Tibial nerve (tissue), 4 donors: ENCODE measurements around the gene RAB40B. TPM values are rescaled to one million over a fixed set of nuclear protein-coding genes. Genes with fewer than 3 reads are reported as not detected.

Source experiments
- DNase-seq, 2 donors: peaks; one replicate each; pipeline ENCODE4 v3.0.0-alpha.2; 2019; ENCODE audit warnings: low spot score in 2 of 2
- H3K27ac ChIP-seq, 4 donors: fragments of 200-600 bp; sonication (generic) in 3 of 4; one replicate each; pipeline ENCODE4 v1.5.1; 2017 to 2019; ENCODE audit warnings: mild to moderate bottlenecking in 1 of 4
- H3K27me3 ChIP-seq, 2 donors: fragments of 200-600 bp; sonication (generic) in 1 of 2; one replicate each; pipeline versions ENCODE4 v1.5.1 to v1.6.0; 2017 to 2019
- H3K36me3 ChIP-seq, 3 donors: fragments of 200-600 bp; sonication (generic); one replicate each; pipeline ENCODE4 v1.5.1; 2018 to 2019
- H3K4me1 ChIP-seq, 4 donors: fragments of 200-600 bp; sonication (generic) in 3 of 4; one replicate each; pipeline ENCODE4 v1.5.1; 2017 to 2019
- H3K4me3 ChIP-seq, 4 donors: fragments of 200-600 bp; sonication (generic) in 3 of 4; one replicate each; pipeline ENCODE4 v1.5.1; 2017 to 2019; ENCODE audit warnings: mild to moderate bottlenecking in 1 of 4, moderate library complexity in 1 of 4
- H3K9me3 ChIP-seq, 4 donors: fragments of 200-600 bp; sonication (generic) in 3 of 4; one replicate each; pipeline ENCODE4 v1.5.1; 2017 to 2019
- EP300 ChIP-seq, 2 donors: sonication (generic); formaldehyde crosslinking; IDR thresholded peaks; one replicate each; pipeline ENCODE4 v1.6.1; 2017; ENCODE audit warnings: antibody characterized with exemption in 2 of 2, mild to moderate bottlenecking in 1 of 2
- POLR2A ChIP-seq, 2 donors: fragments of 450-650 bp; IDR thresholded peaks; one replicate each; pipeline ENCODE4 v1.6.1; 2017; ENCODE audit warnings: antibody characterized with exemption in 2 of 2, mild to moderate bottlenecking in 2 of 2, moderate library complexity in 2 of 2
- WGBS, 2 donors: methylation state at CpG; one replicate each; pipeline ENCODE4 v1.1.5; 2018; 5-methylcytosine and 5-hydroxymethylcytosine counted together
- total RNA-seq, 4 donors: library from RNA; depleted of rRNA; stranded (reverse); fragments of >200 nt; gene quantifications; one replicate each; pipeline ENCODE4 v1.1.0, GENCODE V29; 2016
- TF ChIP-seq, protein P1 (sequence below), 5 experiments: fragments of 200-600 bp in 3 of 5; fragments of 450-650 bp in 2 of 5; sonication (generic) in 3 of 5; IDR thresholded peaks; one replicate each; pipeline ENCODE4 v1.5.1; 2016 to 2019; ENCODE audit warnings: antibody characterized with exemption in 5 of 5, mild to moderate bottlenecking in 3 of 5, moderate library complexity in 2 of 5

The RAB40B gene
- total RNA-seq, 4 donors from 2014 or later: 27.3 to 39.0 (median 36.7) TPM

DNA sequence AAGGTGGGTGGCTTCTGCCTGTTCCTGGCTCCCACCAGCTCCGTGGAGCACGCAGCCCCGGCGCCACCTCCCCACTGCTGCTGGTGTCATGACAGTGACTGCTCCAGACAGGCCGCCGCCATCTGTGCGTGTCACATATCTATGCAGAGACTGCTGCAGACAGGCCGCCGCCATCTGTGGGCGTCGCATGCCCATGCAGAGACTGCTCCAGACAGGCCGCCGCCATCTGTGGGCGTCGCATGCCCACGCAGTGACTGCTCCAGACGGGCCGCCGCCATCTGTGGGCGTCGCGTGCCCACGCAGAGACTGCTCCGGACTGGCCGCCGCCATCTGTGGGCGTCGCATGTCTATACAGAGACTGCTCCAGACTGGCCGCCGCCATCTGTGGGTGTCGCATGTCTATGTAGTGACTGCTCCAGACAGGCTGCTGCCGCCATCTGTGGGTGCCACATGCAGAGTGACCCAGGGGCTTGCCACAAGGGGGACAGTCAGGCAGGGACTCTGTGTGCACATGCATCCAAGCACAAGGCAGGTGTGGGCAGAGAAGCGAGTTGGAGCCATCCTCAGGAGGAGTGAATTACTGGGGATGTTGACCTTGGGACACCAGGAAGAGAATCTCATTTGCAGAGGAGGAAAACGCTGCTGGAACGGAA lies 14.7 kb upstream of the RAB40B start:
- no peak for DNase-seq
- Histone ChIP-seq H3K27ac (peak overlapping the region in 3 of 4 donors; percentile 5 to 46 (median 43)), H3K9me3 (no peaks in the 10 kb centered on the region), H3K4me1 (peaks cover 0 to 20% (median 16%) of the 10 kb centered on the region in 4 donors), H3K36me3 (no peaks in the 10 kb centered on the region), H3K4me3 (no peak overlapping the region), H3K27me3 (no peaks in the 10 kb centered on the region)
- 77 to 83% methylated on average over 30 to 35 of the region's 35 CpGs for WGBS, 2 donors
- peak in 1 of 2 donors; percentile 18 for TF ChIP-seq EP300 (IDR thresholded peaks at IDR 0.05)
- TF ChIP-seq, protein P1, sequence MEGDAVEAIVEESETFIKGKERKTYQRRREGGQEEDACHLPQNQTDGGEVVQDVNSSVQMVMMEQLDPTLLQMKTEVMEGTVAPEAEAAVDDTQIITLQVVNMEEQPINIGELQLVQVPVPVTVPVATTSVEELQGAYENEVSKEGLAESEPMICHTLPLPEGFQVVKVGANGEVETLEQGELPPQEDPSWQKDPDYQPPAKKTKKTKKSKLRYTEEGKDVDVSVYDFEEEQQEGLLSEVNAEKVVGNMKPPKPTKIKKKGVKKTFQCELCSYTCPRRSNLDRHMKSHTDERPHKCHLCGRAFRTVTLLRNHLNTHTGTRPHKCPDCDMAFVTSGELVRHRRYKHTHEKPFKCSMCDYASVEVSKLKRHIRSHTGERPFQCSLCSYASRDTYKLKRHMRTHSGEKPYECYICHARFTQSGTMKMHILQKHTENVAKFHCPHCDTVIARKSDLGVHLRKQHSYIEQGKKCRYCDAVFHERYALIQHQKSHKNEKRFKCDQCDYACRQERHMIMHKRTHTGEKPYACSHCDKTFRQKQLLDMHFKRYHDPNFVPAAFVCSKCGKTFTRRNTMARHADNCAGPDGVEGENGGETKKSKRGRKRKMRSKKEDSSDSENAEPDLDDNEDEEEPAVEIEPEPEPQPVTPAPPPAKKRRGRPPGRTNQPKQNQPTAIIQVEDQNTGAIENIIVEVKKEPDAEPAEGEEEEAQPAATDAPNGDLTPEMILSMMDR (IDR thresholded peaks at IDR 0.05): no peak
- no peak for TF ChIP-seq POLR2A (IDR thresholded peaks at IDR 0.05)

- H3K9me3 ChIP-seq: no peaks in the 10 kb centered on the region
- no peak for DNase-seq
- H3K27ac ChIP-seq: no peak overlapping the region
- H3K36me3 ChIP-seq: no peaks in the 10 kb centered on the region
- peaks cover 0 to 6% (median under 1%) of the 10 kb centered on the region in 4 donors for H3K4me1 ChIP-seq
- no peak overlapping the region for H3K4me3 ChIP-seq
- H3K27me3 ChIP-seq: no peaks in the 10 kb centered on the region
- 73 to 82% methylated on average over 27 to 28 of the region's 29 CpGs for whole genome bisulfite sequencing, 2 donors
- no peak for TF ChIP-seq POLR2A (IDR thresholded peaks at IDR 0.05)
- TF ChIP-seq, protein P1 (IDR thresholded peaks at IDR 0.05): no peak
- TF ChIP-seq EP300 (IDR thresholded peaks at IDR 0.05): no peak
Measured at GRCh38 chr17:82710499-82711232, 12.2 kb upstream of the RAB40B start.

DNA sequence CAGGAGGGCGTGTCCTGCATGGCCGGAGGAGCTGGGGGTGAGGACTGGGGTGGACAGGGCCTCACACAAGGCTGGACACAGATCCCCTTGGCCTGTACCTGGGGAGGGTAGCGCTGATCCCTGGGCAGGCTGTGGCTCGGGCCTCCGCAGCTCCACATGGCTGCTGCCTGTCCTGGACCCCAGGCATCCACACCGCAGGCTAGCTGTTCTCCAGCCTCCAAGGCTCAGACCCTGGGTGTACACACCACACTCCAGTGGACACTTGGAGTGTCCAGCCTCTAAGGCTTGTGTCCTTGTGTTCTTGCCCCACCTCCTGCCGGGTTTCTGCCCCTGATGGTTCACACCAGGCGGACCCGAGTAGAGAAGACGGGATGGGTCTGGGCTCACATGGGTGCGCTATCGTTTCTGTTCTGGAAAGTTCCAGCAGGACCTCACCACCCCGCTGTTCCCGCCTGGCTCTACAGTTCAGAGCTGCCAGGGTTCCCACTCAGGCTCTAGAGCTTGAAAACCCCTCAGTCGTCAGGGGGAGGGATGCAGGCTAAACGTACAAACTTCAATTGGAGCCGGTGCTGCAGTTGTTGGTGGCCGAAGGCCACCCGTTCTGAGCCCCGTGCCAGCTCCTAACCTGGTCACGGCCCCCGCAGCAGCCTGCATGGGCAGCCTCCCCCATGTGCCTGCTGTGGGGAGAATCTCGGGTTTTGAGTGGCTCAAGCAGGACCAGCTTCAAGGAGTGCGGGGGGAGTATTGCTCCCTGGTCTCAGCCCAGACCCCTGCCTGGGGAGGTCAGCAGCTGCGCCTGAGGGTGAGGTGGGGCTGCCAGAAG lies 11.4 kb upstream of the RAB40B start:
- Histone ChIP-seq H3K4me3 (no peak overlapping the region), H3K4me1 (peaks cover 0 to 4% (median 0%) of the 10 kb centered on the region in 4 donors), H3K36me3 (no peaks in the 10 kb centered on the region), H3K9me3 (no peaks in the 10 kb centered on the region), H3K27ac (no peak overlapping the region), H3K27me3 (no peaks in the 10 kb centered on the region)
- WGBS, 2 donors: 77 to 85% methylated on average over 18 to 21 of the region's 25 CpGs
- TF ChIP-seq, protein P1 (IDR thresholded peaks at IDR 0.05): no peak
- TF ChIP-seq EP300 (IDR thresholded peaks at IDR 0.05) (no peak), POLR2A (IDR thresholded peaks at IDR 0.05) (no peak)
- DNase-seq: no peak

DNA sequence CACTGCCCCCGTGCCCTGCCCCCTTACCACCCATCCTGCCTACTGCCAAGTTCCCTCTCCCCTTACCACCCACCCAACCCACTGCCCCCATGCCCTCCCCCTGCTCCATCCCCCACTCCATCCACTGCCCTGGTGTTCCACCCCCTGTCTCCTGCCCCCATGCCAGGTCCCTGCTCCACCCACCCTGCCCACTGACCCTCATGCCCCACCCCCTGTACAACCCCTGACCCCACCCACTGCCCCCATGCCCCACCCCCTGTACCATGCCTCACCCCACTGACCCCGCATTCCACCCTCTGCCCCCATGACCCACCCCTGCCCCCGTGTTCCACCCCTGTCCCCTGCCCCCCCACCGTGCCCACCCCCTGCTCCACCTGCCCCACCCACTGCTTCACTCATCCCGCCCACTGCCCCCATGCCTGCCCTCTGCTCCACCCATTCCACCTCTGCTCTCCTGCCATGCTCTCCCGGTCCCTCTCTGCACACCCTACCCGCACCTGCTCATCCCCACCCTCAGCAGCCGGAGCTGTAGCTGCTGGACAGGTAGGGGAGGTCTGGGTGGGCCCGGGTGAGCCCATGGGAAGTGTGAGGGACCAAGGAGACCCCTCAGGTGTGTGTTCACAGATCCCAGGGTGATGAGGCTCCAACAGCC lies 10.7 kb upstream of the RAB40B start:
- Histone ChIP-seq H3K27ac (no peak overlapping the region), H3K4me3 (no peak overlapping the region), H3K36me3 (no peaks in the 10 kb centered on the region), H3K4me1 (peaks cover 0 to 4% (median 0%) of the 10 kb centered on the region in 4 donors), H3K27me3 (no peaks in the 10 kb centered on the region), H3K9me3 (no peaks in the 10 kb centered on the region)
- no peak for DNase-seq
- TF ChIP-seq EP300 (IDR thresholded peaks at IDR 0.05): no peak
- TF ChIP-seq POLR2A (IDR thresholded peaks at IDR 0.05): no peak
- TF ChIP-seq, protein P1 (IDR thresholded peaks at IDR 0.05): no peak
- WGBS, 2 donors: 88 to 100% methylated on average over 1 to 5 of the region's 9 CpGs
